Activated T-cell treated with anti-CD3 and anti-CD28 coated beads for 48 hours (primary cell): ENCODE data around the gene TEX261.
"Not testable (repeated sequence)": the region's sequence is repeated elsewhere in the genome, so short reads cannot be mapped to it uniquely, and the experiment has no call there.

Experiments used
- DNase-seq: peaks from one replicate; pipeline ENCODE4 v3.0.0-alpha.2; 2020; ENCODE audit warnings: low read depth

TEX261 gene

DNA sequence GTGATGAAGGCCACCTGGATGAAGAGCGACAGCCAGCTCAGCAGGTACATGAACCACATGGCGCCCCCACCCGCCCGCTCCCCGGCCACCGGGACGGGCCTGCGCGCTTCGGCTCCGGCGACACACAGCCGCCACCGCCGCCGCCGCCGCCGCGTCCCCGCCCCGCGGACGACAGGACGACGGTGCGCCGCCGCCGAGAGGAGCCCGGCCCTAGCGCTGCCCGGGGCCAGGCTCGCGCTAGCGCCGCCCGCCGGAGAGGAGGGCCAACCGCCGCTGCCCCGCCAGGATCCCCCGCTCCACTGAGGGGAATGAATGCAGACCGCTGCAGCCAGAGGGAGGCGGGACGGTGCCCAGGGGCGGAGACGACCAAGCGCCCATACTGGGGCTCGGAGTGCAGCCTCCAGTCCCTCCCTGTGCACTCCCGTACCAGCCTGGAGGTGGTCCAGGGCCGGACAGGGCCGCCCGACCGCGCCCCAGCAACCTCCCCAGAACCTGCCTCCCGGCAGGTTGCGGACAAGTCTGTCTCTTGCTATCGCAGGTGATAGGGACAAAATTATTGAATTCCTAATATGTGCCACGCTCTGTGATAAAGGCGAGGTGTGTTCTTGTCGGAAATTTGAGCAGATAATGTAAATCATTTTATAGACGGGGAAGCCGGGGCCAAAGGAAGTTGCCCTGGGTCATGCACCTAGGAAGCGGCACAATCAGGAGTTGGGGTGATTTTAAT is at the start of gene TEX261:
Gene TEX261, minus strand, starts transcription at position 175 of the 727 bp plus-strand sequence. Its CDS starts 116 bp downstream, at position 59.
- DNase-seq = peak; percentile 95

DNA sequence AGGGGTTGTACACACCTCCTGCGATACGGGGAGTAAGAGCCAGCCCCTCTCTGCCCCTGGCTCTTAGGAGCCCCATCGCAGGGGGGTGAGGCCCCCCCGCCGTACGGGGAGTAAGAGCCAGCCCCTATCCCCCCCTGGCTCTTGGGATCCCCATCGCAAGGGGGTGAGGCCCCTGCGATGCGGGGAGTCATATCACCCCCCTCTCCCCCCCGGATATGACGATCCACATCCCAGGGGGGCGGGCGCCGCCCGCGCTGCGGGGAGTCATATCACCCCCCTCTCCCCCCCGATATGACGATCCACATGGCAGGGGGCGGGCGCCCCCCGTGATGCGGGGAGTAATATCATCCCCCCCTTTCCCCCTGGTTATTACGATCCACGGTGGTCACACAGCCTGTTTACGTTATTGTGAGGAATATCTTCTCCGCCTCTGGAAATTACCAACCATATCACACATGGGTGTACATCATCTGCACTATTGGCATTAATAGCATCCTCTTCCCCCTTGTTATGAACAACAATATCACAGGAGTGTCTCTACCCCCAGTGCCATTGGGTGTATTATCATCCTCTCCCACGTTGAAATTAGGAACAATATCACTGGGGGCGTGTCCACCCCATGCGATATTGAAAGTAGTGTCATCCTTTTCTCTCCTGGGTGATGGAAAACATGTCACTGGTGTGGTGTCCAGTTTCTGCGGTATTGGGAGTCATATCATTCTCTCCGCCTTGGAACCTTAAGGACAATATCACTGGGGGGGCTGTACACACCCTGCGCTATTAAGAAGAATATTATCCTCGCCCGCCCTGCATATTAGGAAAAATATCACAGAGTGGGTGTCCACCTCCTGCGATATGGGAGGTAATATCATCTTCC is 49.1 kb upstream of the TEX261 start:
- no peak for DNase-seq

DNA sequence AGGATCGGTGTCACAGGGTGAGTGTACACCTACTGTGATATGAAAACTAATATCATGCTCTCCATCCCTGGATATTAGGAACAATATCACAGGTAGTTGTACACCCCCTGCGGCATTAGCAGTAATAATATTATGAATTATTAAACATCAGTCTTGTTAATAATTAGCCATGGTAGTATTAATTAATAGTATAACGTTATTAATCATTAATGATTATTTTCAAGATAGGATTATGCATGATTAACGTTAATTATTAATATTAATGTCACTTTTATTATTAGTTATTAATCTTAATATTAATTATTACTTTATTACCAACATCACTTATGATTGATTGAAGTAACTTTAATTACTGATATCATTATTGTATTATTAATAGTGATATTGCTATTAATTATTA is 47.6 kb upstream of the TEX261 start:
- no peak for DNase-seq

DNA sequence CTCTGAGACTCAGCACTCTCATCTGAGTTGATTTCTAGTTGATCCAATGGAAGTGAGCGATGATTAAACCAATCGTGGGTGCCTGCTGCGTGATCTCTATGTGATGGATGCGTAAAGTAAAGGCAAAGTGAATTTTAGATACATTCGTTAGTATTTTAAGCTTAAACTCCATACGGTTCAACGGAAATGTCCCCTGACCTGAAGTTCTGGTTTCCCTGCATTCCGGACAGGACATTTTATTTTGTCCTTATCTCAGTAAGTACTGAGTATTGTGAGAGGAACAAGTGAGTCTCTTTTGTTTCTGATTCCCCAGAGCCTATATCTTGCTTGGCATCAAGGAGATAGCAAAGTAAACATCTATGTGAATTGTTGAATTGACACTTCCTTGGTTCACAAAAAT is 41.6 kb upstream of the TEX261 start:
- DNase-seq = not testable (repeated sequence)

DNA sequence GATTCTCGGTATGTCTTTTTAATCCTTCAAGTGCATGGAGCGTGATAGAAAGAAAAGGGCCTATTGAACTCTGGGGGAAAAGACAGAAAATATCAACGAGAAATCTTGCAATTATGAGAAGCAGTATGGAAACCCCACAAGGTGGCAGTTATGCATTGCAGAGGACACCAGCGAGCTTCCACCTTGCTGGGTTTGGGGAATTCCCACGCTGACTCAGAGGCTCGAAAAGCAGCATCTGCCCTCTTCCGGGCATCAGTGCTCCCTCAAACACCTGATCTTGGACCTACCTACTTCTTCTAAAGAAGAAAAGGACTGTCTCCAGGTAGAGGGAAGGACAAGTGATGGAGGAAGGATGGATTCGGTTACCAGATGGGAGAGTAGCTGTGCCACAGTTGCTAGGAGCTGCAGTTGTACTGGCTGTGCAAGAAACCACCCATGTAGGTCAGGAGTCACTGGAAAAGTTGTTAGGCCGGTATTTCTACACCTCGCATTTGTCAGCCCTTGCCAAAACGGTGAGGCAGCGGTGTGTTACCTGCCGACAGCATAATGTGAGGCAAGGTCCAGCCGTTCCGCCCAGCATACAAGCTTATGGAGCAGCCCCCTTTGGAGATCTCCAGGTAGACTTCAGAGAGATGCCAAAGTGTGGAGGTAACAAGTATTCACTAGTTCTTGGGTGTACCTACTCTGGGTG is 29.0 kb upstream of the TEX261 start:
- peak; percentile 60 for DNase-seq

DNA sequence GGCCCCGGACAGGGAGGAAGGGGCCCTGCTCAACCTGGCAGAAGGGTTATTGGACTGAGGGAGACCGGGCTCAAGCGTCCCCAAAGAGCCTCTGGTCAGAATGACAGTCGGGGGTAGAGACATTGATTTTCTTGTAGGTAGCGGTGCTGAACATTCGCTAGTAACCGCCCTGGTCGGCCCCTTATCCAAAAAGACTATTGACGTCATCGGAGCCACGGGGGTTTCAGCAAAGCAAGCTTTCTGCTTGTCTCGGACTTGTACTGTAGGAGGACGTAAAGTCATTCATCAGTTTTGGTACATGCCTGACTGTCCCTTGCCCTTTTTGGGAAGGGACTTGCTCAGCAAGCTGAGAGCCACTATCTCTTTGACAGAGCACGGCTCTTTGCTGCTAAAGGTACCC is 26.7 kb upstream of the TEX261 start:
- not testable (repeated sequence) for DNase-seq

DNA sequence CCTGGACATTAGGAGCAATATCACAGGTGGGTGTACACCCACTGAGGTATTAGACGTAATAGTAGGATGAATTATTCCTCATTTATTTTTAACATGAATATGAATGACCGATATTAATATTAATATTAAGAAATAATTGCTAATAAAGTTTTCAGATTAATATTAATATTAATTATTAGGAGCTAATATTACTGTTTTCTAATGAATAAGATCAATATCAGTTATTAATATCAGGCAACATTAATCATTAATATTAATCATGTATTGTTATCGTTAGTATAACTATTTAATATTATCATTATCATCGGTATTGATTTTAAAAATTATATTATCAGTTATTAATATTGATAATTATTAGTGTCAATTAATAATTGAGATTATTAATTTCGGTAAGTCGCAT is 25.3 kb upstream of the TEX261 start:
- DNase-seq = not testable (repeated sequence)

DNA sequence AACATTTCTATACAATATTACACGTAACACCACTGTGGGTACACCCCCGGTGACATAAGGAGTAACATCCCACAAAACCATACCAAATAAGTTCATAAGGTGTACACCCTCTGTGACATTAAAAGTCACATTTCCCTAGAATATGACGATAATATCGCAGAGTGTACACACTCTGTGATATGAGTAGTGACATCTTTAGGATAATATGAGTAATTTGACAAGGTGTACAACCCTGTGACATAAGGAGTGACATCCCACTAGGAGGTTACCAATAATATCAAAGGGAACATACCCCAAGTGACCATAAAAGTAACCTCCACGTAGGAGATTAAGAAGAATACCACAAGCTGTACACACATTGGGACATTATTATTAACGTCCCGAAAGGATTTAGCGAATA is 24.0 kb upstream of the TEX261 start:
- DNase-seq = no peak

DNA sequence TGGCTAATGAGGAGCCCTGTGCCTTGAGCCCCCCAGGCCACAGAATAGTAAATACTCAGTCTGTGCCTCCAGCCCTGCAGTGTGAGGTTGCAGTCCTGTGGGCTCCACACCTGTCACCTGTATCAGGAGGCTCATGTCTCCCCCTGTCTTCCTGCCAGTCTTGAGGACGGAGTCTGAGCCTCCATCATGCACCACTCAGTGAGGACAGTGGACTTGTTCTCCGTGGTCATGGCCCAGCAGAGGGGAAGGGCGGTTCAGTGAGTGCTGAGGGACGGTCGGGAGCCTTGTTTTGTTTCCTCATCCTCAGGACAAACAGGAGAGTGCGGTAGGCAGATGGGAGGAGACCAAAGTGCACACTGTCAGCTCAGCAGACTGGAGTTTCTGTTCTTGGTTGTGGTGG is 17.1 kb upstream of the TEX261 start:
- DNase-seq = not testable (repeated sequence)

DNA sequence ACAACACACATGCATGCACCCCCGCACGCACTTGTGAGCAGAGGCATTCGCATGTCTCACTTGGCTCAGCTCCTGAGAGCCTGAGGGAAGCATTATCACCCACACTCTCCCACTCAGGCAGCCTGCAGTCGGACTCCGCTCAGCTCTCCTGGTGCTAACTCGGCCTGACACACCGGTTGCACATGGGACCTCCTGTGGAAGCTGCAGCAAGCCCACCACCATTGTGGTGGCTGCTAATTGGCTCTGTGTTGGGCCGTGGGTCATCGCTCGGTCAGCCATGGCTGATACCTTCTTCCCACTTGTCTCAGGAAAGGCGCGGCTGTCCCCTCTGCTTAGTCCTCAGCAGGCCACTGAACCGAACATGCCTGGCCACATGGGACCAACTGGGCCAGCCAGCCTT is 13.7 kb upstream of the TEX261 start:
- DNase-seq = no peak

DNA sequence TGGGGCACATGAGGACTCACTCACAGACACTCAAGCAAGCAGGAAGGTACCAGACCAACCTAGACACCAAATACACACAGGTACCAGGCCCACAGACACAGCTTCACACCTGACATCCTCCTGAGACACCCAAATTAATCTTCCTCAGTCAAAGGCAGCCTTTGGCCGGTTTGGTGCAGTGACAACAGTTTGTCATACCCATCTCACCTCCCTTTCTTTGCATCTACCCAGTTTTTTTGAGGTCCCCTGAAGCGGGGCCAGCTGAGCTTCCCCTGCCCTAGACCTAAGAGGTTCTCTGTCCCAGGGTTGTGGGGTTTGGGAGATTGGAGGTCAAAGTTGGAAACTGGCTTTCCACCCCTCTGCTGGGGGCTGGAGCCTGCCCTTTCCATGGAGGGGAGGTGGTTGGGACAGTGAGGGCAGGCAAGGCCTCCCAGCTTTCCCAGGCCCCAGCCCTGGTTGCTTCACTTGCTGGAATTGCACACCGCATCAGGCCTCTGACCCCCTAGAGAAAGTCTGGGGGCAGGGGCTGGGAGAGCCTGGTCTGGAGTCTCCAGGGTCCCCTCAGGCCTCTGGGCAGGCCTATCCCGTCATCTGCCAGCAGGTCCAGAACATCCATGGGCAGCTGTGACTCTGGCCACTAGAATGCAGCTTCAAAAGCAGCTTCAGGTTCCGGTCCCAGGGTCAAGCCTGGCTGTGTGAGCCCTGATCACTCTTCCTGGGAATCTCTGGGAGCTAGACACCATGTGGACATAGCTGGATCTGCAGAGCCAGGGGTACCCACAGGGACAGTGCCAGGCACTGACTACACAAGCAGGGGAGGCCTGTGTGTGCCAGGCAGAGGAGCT is 12.5 kb upstream of the TEX261 start:
- DNase-seq = no peak

DNA sequence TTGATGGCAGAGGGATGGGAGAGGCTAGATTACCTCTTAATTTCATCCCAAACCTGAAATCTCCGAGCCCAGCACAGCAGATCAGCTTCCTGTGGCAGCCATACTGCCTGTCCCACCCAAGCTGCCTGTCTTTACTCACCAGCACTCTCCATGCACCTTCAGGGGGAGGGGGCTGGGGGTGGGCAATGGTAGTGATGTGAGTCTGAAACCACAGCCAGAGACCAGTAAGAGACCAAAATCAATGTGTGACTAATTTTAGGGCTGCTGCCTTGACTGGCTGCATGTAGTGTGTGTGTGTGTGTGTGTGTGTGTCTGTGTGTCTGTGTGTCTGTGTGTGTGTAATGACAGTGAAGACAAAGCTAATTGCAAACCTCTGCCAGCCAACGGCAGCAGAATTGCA is 11.7 kb upstream of the TEX261 start:
- no peak for DNase-seq

DNA sequence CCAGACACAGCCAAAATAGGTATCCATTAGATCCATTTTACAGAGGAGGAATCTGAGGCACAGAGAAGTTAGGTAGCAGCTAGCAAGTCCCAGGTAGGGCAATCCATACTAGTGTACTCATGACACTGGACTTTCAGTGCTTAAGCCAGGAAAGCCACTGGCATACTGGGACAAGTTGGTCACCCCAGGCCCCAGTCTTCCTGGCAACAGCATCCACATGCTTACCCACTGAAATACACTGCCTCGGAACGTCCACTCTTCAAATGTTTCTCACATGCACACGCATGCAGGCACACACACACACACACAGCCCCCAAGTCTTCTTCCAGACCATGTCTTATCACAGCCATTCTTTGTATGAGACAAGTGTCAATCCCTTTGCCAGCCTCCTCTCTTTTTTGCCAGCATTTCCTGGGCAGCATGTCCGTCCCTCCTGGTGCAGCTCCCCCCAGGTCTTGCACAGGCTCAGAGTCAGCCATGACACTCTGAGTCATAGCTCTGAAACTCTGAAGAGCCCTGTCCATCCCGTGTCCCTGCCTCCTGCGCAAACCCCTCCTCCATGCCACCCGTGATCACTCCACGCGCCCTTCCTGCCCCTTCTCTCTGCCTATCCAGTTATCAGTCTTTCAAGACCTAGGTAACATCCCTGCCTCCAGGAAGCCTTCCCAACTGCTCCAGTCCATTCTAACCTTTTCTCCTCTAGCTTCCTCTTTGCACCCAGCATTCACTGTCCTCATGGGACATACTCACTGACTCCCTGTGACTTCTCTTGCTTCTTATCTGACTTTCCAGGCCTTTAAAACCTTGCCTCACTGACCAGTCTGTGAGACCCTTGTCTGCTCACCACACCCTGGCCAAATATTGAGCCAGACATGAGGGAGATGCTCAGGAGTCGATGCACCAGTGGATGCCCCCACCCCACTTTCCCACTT is 10.9 kb upstream of the TEX261 start:
- DNase-seq = no peak

DNA sequence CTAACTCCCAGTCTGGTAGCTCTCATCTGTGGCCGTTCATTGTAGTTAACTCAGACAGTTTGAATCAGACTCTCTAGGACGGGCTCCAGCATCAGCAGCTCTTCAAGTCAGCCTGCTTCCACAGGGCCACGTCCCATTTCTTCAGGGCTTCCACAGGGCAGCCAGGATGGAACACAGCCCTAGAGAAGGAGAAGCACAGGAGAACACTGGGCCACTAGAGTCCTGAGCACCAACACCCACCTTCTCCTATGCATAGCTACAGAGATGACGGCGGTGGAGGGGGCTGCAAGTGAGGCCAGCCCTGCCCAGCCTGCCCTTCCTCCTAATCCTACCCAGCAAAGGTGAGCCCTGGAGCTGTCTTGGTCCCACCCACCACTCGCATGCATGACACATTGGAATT is 10.2 kb upstream of the TEX261 start:
- DNase-seq = no peak

DNA sequence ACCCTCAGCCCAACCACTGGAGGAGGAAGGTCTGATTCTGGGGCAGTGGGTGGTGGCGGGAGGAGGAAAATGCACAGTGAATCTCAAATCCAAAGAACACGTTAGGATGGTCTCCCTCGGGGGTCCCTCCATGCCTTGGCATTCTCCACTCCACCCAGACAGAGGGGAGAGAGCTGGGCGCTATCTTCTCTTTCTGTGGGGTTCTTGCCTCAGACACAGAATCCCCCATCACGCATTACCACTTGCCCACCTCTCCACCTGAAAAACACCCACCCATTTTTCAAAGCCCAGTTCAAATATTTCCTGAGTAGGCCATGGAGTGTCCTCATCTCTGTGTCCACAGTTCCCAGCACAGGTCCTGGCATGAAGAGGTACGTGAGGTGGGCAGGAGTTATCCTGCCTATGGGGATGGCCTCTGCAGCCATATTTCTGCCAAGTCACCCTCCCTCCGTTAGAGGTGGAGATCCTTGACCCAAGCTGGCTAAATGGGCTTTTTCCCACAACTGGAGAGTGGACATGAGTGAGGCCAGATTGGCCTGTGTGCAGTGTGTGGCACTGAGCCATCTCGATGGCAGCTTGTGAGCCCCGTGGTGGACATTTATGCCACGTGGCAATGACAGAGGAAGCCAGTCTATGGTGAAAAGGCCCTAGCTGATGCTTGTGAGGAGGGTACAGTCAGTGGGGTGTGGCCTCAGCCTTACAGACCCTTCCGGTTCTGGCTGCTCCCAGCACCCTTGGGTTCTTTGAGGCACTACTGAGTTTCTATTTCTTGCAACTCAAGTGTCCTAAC is 9.5 kb upstream of the TEX261 start:
- no peak for DNase-seq

DNA sequence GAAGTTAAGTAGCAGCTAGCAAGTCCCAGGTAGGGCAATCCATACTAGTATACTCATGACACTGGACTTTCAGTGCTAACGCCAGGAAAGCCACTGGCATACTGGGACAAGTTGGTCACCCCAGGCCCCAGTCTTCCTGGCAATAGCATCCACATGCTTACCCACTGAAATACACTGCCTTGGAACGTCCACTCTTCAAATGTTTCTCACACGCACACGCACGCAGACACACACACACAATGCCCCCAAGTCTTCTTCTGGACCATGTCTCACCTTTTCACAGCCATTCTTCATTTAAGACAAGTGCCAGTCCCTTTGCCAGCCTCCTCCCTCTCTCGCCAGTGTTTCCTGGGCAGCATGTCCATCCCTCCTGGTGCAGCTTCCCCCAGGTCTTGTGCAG is 8.7 kb upstream of the TEX261 start:
- DNase-seq = no peak

DNA sequence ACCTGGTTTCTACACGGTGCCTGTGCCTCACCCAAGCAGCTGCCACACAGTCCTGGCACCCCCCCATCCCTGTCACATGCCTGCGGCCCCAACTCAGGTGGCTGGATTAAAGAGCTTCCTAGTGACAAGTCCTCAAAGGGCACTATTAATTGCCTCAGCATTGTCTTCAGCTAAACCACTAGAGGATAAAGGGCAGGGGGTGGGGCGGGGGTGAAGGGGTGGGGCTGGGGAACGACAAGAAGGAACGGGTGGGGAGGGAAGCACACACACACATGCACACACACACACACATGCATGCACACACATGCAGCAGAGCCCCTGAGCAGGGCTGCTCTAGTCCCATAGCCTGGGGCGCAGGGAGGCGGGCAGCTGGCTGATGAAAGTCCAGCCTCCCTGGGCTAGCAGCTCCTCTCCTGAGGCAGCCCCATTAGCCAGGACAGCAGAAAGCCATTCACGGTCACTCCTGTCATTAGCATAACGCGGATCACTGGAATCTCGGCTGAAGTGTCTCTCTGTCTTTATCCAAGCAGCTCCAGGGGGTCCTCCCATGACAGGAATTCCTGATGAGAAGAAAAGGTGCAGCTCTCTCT is 7.4 kb upstream of the TEX261 start:
- DNase-seq = no peak

DNA sequence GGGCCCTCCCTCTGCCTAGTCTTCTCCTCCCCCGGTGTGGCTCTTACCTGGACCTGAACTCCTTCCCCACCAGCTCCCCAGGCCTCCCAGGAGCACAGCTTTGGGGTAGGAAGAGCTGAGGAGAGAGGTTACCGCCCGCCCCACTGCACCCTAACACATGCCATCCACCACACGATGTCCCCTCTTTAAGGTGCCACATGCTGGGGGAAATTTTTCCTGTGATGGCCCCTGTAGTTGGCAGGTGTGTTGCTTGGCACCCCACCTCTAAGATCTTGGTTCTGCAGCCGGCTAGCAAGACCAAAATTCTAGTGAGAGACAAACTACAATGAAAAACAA is 6.9 kb upstream of the TEX261 start:
- no peak for DNase-seq

DNA sequence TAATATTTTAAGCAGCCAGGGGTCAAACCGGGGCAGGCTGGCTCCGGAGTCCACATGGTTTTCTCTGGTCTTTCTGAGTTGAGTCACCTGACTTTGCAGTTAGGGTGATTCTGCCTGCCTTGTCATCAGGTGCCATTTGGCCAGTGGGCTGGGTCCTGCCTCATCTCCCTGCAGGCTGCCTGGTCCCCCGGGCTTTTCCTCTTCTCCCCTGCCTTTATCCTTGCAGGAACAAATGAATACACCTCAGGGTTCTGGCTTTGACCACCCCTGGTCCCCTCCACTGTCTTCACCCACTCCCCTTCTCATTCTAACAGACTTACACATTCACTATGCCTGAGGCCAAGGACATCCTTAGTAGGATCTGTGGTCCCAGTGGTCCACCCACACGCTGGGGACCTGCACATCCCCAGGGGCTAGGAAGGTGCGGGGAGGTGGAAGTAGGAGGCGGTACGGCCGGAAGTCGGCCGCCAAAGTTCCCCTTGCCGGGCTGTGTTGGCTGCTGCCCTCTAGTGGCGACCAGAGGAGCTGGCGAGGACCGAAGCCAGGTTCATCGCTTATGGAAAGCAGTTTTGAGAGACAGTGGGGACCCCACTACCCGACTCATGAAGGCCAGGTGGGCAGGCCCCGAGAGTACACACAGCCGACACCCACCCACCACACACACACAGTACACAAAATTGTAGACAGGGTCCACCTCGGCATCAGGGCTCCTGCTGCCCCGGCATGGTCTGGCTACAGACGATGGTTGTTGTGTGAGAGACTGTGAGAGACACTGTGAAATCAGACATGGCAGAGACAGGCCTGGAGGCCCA is 6.3 kb upstream of the TEX261 start:
- DNase-seq = peak; percentile 76
